GM18517 (cell line): Measurements from ENCODE around the gene RIMS1.

ENCODE experiments used
- ATAC-seq: cut with Tn5 transposase; IDR thresholded peaks from one replicate; pipeline ENCODE4 v1.9.1; 2021; ENCODE audit warnings: mild to moderate bottlenecking, moderate library complexity; ENCODE audit not compliant: unreplicated experiment

RIMS1 gene

GRCh38 chr6:72410769-72411168 lies 524.4 kb downstream of the RIMS1 start:
- no peak for ATAC-seq

GRCh38 chr6:72411872-72412708 lies 525.7 kb downstream of the RIMS1 start:
- peak; percentile 93 for ATAC-seq

GRCh38 chr6:72412709-72413044 lies 526.3 kb downstream of the RIMS1 start:
- no peak for ATAC-seq

- no peak for ATAC-seq
These were observed 527.5 kb downstream of the RIMS1 start for GRCh38 chr6:72413884-72414283.

GRCh38 chr6:72414657-72415056 lies 528.3 kb downstream of the RIMS1 start:
- ATAC-seq: no peak

- ATAC-seq: no peak
These were observed 530.6 kb downstream of the RIMS1 start for GRCh38 chr6:72416744-72417465.

- no peak for ATAC-seq
These were observed 531.4 kb downstream of the RIMS1 start for GRCh38 chr6:72417759-72418158.

GRCh38 chr6:72418495-72418894 lies 532.1 kb downstream of the RIMS1 start:
- ATAC-seq: no peak

- ATAC-seq: no peak
These were observed 533.6 kb downstream of the RIMS1 start for GRCh38 chr6:72419966-72420365.

GRCh38 chr6:72420409-72420808 lies 534.1 kb downstream of the RIMS1 start:
- no peak for ATAC-seq

- ATAC-seq: no peak
These were observed 535.0 kb downstream of the RIMS1 start for GRCh38 chr6:72421387-72421786.

- ATAC-seq: no peak
These were observed 535.8 kb downstream of the RIMS1 start for GRCh38 chr6:72422171-72422570.

GRCh38 chr6:72424476-72424875 lies 538.1 kb downstream of the RIMS1 start:
- no peak for ATAC-seq

- no peak for ATAC-seq
These were observed 538.8 kb downstream of the RIMS1 start for GRCh38 chr6:72425003-72425681.

- ATAC-seq: no peak
These were observed 554.3 kb downstream of the RIMS1 start for GRCh38 chr6:72440611-72441010.

- no peak for ATAC-seq
These were observed 560.1 kb downstream of the RIMS1 start for GRCh38 chr6:72446430-72446829.
